ENCODE results near the gene SLC25A48. TPM values are rescaled to one million over a fixed set of nuclear protein-coding genes. Genes with fewer than 3 reads are reported as not detected.
A peak's percentile ranks its signal among the peaks of the same experiment; 100 is the strongest.

SLC25A48 gene
- total RNA-seq, 2 experiments from 2014 or later, result not detected

GRCh38 chr5:135883441-135883840 lies 49.0 kb downstream of the SLC25A48 start:
- Mint-ChIP-seq H3K27ac (no peak overlapping the region), H3K4me3 (no peak overlapping the region), H3K27me3 (peaks cover 26% of the 10 kb centered on the region), H3K36me3 (ENCODE audit: low read depth) (no peaks in the 10 kb centered on the region), H3K9me3 (no peaks in the 10 kb centered on the region), H3K4me1 (peaks cover 9% of the 10 kb centered on the region)
- DNase-seq, result no peak
- CTCF ChIA-PET, result interaction anchor here (0.8 kb wide), 1 partner anchor 9 kb away, joined by 3 read pairs; no protein-coding TSS in a partner anchor
- POLR2A ChIA-PET, result no interaction called here

- Mint-ChIP-seq H3K9me3 (no peaks in the 10 kb centered on the region), H3K4me3 (no peak overlapping the region), H3K36me3 (ENCODE audit: low read depth) (no peaks in the 10 kb centered on the region), H3K4me1 (peaks cover 9% of the 10 kb centered on the region), H3K27ac (no peak overlapping the region), H3K27me3 (peaks cover 40% of the 10 kb centered on the region)
- CTCF ChIA-PET, result interaction anchor here (0.6 kb wide), 1 partner anchor 299 kb away, joined by 3 read pairs; no protein-coding TSS in a partner anchor
- no peak for DNase-seq
- POLR2A ChIA-PET, result no interaction called here
Measured at GRCh38 chr5:135885031-135885430, 50.6 kb downstream of the SLC25A48 start.

GRCh38 chr5:135886136-135886535 lies 51.7 kb downstream of the SLC25A48 start:
- Mint-ChIP-seq H3K36me3 (ENCODE audit: low read depth) (no peaks in the 10 kb centered on the region), H3K27ac (no peak overlapping the region), H3K4me3 (no peak overlapping the region), H3K4me1 (peaks cover 18% of the 10 kb centered on the region), H3K27me3 (peaks cover 43% of the 10 kb centered on the region), H3K9me3 (no peaks in the 10 kb centered on the region)
- no peak for DNase-seq
- POLR2A ChIA-PET, result no interaction called here
- CTCF ChIA-PET, result interaction anchor here (1.2 kb wide), 1 partner anchor 195 kb away, joined by 4 read pairs; no protein-coding TSS in a partner anchor

- POLR2A ChIA-PET, result no interaction called here
- Mint-ChIP-seq H3K27me3 (peaks cover 49% of the 10 kb centered on the region), H3K4me1 (peaks cover 23% of the 10 kb centered on the region), H3K27ac (no peak overlapping the region), H3K4me3 (no peak overlapping the region), H3K36me3 (ENCODE audit: low read depth) (no peaks in the 10 kb centered on the region), H3K9me3 (no peaks in the 10 kb centered on the region)
- DNase-seq, result peak; percentile 70
- CTCF ChIA-PET, result interaction anchor here (0.6 to 1.5 kb wide), 2 partner anchors 325 to 448 kb away, joined by 4 to 7 read pairs; no protein-coding TSS in a partner anchor
Measured at GRCh38 chr5:135887447-135887864, 53.0 kb downstream of the SLC25A48 start.

- no peaks in the 10 kb centered on the region for H3K36me3 Mint-ChIP-seq (ENCODE audit: low read depth)
- no peaks in the 10 kb centered on the region for H3K9me3 Mint-ChIP-seq
- H3K4me3 Mint-ChIP-seq, result no peak overlapping the region
- ChIA-PET CTCF (interaction anchor here (0.6 to 1.9 kb wide), 3 partner anchors 195 to 447 kb away, joined by 4 to 7 read pairs (median 6); no protein-coding TSS in a partner anchor), POLR2A (no interaction called here)
- DNase-seq, result no peak
- peaks cover 23% of the 10 kb centered on the region for H3K4me1 Mint-ChIP-seq
- H3K27ac Mint-ChIP-seq, result no peak overlapping the region
- H3K27me3 Mint-ChIP-seq, result peaks cover 49% of the 10 kb centered on the region
Measured at GRCh38 chr5:135887881-135888614, 53.6 kb downstream of the SLC25A48 start.

- H3K36me3 Mint-ChIP-seq (ENCODE audit: low read depth), result no peaks in the 10 kb centered on the region
- POLR2A ChIA-PET, result no interaction called here
- peaks cover 47% of the 10 kb centered on the region for H3K27me3 Mint-ChIP-seq
- no peak for DNase-seq
- no peaks in the 10 kb centered on the region for H3K9me3 Mint-ChIP-seq
- CTCF ChIA-PET, result interaction anchor here (1.0 to 2.1 kb wide), 3 partner anchors 35 to 322 kb away, joined by 3 to 5 read pairs (median 4); no protein-coding TSS in a partner anchor
- no peak overlapping the region for H3K27ac Mint-ChIP-seq
- H3K4me3 Mint-ChIP-seq, result no peak overlapping the region
- peaks cover 25% of the 10 kb centered on the region for H3K4me1 Mint-ChIP-seq
Measured at GRCh38 chr5:135890296-135890695, 55.8 kb downstream of the SLC25A48 start.

GRCh38 chr5:135890867-135891266 lies 56.4 kb downstream of the SLC25A48 start:
- no peak overlapping the region for H3K4me3 Mint-ChIP-seq
- no peaks in the 10 kb centered on the region for H3K36me3 Mint-ChIP-seq (ENCODE audit: low read depth)
- peak; percentile 53 for DNase-seq
- H3K27ac Mint-ChIP-seq, result no peak overlapping the region
- ChIA-PET POLR2A (no interaction called here), CTCF (interaction anchor here (0.6 to 2.1 kb wide), 9 partner anchors 15 to 321 kb away, joined by 3 to 6 read pairs (median 3); partner anchors contain the start of gene SMAD5)
- H3K4me1 Mint-ChIP-seq, result peaks cover 26% of the 10 kb centered on the region
- H3K27me3 Mint-ChIP-seq, result peaks cover 49% of the 10 kb centered on the region
- H3K9me3 Mint-ChIP-seq, result no peaks in the 10 kb centered on the region

GRCh38 chr5:135891268-135891667 lies 56.8 kb downstream of the SLC25A48 start:
- Mint-ChIP-seq H3K4me1 (peaks cover 26% of the 10 kb centered on the region), H3K9me3 (no peaks in the 10 kb centered on the region), H3K27ac (no peak overlapping the region), H3K27me3 (peaks cover 53% of the 10 kb centered on the region), H3K4me3 (no peak overlapping the region), H3K36me3 (ENCODE audit: low read depth) (no peaks in the 10 kb centered on the region)
- ChIA-PET POLR2A (no interaction called here), CTCF (interaction anchor here (0.6 to 2.1 kb wide), 10 partner anchors 14 to 321 kb away, joined by 3 to 6 read pairs (median 3); partner anchors contain the start of gene SMAD5)
- DNase-seq, result no peak

- Mint-ChIP-seq H3K27ac (no peak overlapping the region), H3K27me3 (peaks cover 54% of the 10 kb centered on the region), H3K36me3 (ENCODE audit: low read depth) (no peaks in the 10 kb centered on the region), H3K4me1 (peaks cover 26% of the 10 kb centered on the region), H3K9me3 (no peaks in the 10 kb centered on the region), H3K4me3 (no peak overlapping the region)
- ChIA-PET POLR2A (no interaction called here), CTCF (interaction anchor here (0.6 to 1.4 kb wide), 5 partner anchors 14 to 284 kb away, joined by 3 to 6 read pairs (median 3); partner anchors contain the start of gene SMAD5)
- no peak for DNase-seq
Measured at GRCh38 chr5:135891791-135892190, 57.3 kb downstream of the SLC25A48 start.

GRCh38 chr5:135894276-135894675 lies 59.8 kb downstream of the SLC25A48 start:
- H3K36me3 Mint-ChIP-seq (ENCODE audit: low read depth), result no peaks in the 10 kb centered on the region
- ChIA-PET POLR2A (no interaction called here), CTCF (no interaction called here)
- no peak overlapping the region for H3K27ac Mint-ChIP-seq
- peaks cover 59% of the 10 kb centered on the region for H3K27me3 Mint-ChIP-seq
- H3K9me3 Mint-ChIP-seq, result no peaks in the 10 kb centered on the region
- H3K4me3 Mint-ChIP-seq, result no peak overlapping the region
- peaks cover 18% of the 10 kb centered on the region for H3K4me1 Mint-ChIP-seq
- DNase-seq, result no peak

GRCh38 chr5:135894789-135895188 lies 60.3 kb downstream of the SLC25A48 start:
- ChIA-PET CTCF (no interaction called here), POLR2A (no interaction called here)
- peaks cover 60% of the 10 kb centered on the region for H3K27me3 Mint-ChIP-seq
- DNase-seq, result no peak
- H3K9me3 Mint-ChIP-seq, result no peaks in the 10 kb centered on the region
- H3K36me3 Mint-ChIP-seq (ENCODE audit: low read depth), result no peaks in the 10 kb centered on the region
- peaks cover 18% of the 10 kb centered on the region for H3K4me1 Mint-ChIP-seq
- H3K27ac Mint-ChIP-seq, result no peak overlapping the region
- no peak overlapping the region for H3K4me3 Mint-ChIP-seq

GRCh38 chr5:135895474-135896006 lies 61.1 kb downstream of the SLC25A48 start, which contains the start of gene IL9:
Gene IL9 (minus strand): TSS chr5:135895841. CDS start chr5:135895816, 25 bp downstream.
- ChIA-PET CTCF (no interaction called here), POLR2A (no interaction called here)
- Mint-ChIP-seq H3K36me3 (ENCODE audit: low read depth) (no peaks in the 10 kb centered on the region), H3K27me3 (peaks cover 60% of the 10 kb centered on the region), H3K9me3 (no peaks in the 10 kb centered on the region), H3K4me1 (peaks cover 14% of the 10 kb centered on the region), H3K27ac (no peak within 1 kb of the TSS), H3K4me3 (no peak within 1 kb of the TSS)
- no peak for DNase-seq

GRCh38 chr5:135898651-135899050 lies 64.2 kb downstream of the SLC25A48 start:
- peaks cover 4% of the 10 kb centered on the region for H3K4me1 Mint-ChIP-seq
- CTCF ChIA-PET, result no interaction called here
- no peak overlapping the region for H3K27ac Mint-ChIP-seq
- H3K4me3 Mint-ChIP-seq, result no peak overlapping the region
- POLR2A ChIA-PET, result no interaction called here
- no peak for DNase-seq
- no peaks in the 10 kb centered on the region for H3K36me3 Mint-ChIP-seq (ENCODE audit: low read depth)
- no peaks in the 10 kb centered on the region for H3K9me3 Mint-ChIP-seq
- H3K27me3 Mint-ChIP-seq, result peaks cover 54% of the 10 kb centered on the region

All from activated CD4-positive, alpha-beta memory T cell treated with anti-CD3 and anti-CD28 coated beads, Interleukin-2, amount 10 ng/mL, durations not matched to agents 7 days and 5 days (primary cell).